Sciatic nerve (tissue), 2 donors: ENCODE results near the gene SNAPC2. TPM values are rescaled to one million over a fixed set of nuclear protein-coding genes. Genes with fewer than 3 reads are reported as not detected.
"Not testable (repeated sequence)": the region's sequence is repeated elsewhere in the genome, so short reads cannot be mapped to it uniquely, and the experiment has no call there.

Source experiments
- ATAC-seq: fragments of 200-7000 bp; cut with Tn5 transposase; one replicate; pipeline ENCODE4 v1.9.1; 2020; ENCODE audit warnings: mild to moderate bottlenecking, moderate library complexity
- DNase-seq: peaks from one replicate; pipeline ENCODE4 v3.0.0-alpha.2; 2020; ENCODE audit warnings: low spot score
- intact Hi-C: fragments of 100-400 bp; cut with DNase I; formaldehyde crosslinking; loops from one replicate; pipeline ENCODE4 v1.14.2; 2022
- total RNA-seq: library from RNA; stranded (reverse); fragmentation: NEBNext Ultra II Directional; extraction: Animal tissue kit (Norgen Biotek cat#: 25700); gene quantifications from one replicate; pipeline ENCODE4 v1.2.1, GENCODE V29; 2021
- donor health status: DM: no; HTN: no; CAD: no.
- donor health status: DM: no; HTN: no; CAD: no.

Gene SNAPC2
- total RNA-seq, 1 donor from 2014 or later = 14.9 TPM

DNA sequence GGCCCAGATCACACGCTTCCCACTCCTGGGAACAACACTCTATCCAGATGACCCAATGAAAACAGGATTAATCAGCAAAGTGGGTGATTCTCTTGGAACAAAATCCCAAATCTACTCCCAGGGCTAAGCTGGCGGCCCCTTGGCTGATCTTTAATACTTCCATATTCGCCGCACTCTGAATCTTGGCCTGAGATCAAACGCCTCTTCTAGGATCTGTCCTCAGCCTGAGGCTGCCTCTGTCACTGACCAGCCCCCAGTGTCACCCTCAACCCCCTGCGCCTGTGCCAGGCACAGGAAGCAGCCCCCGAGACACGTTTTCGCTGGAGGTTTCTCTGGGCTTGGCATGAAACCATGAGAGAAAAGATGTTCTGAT lies 8.2 kb downstream of the SNAPC2 start:
- peak; percentile 2 for ATAC-seq
- no peak for DNase-seq
- intact Hi-C loops = no loop called here

GRCh38 chr19:7928741-7929701 lies 8.9 kb downstream of the SNAPC2 start:
- DNase-seq = peak; percentile 76
- peak; percentile 55 for ATAC-seq
- intact Hi-C loops = no loop called here

DNA sequence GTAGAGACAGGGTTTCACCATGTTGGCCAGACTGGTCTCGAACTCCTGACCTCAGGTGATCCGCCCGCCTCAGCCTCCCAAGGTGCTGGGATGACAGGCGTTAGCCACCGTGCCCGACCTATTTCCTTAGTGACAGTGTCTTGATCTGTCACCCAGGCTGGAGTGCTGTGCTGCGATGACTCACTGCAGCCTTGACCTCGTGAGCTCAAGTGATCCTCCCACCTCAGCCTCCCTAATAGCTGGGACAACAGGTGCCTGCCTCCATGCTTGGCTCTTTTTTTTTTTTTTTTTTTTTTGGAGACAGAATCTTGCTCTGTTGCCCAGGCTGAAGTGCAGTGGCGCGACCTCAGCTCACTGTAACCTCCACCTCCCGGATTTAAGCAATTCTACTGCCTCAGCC lies 9.9 kb downstream of the SNAPC2 start:
- ATAC-seq, intact Hi-C loops, DNase-seq: not testable (repeated sequence)

DNA sequence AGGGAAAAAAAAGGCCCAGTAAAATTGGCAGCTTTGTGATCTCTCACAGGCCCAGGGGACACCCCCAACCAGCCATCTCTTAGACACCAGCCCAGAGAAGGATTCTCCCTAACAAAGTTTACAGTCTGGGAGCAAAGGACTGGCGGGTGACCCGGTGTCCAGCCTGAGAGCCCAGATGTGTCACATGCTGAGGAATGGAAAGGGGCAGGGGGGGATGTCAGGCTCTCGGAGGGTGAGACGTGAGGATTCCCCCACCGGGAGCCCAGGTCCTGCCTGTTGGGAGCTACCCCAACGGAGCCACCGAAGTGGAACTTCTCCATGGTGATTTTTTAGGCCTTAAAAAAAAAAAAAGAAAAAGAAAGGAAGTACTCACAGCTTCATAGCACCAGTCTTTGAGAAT lies 10.6 kb downstream of the SNAPC2 start:
- DNase-seq = no peak

DNA sequence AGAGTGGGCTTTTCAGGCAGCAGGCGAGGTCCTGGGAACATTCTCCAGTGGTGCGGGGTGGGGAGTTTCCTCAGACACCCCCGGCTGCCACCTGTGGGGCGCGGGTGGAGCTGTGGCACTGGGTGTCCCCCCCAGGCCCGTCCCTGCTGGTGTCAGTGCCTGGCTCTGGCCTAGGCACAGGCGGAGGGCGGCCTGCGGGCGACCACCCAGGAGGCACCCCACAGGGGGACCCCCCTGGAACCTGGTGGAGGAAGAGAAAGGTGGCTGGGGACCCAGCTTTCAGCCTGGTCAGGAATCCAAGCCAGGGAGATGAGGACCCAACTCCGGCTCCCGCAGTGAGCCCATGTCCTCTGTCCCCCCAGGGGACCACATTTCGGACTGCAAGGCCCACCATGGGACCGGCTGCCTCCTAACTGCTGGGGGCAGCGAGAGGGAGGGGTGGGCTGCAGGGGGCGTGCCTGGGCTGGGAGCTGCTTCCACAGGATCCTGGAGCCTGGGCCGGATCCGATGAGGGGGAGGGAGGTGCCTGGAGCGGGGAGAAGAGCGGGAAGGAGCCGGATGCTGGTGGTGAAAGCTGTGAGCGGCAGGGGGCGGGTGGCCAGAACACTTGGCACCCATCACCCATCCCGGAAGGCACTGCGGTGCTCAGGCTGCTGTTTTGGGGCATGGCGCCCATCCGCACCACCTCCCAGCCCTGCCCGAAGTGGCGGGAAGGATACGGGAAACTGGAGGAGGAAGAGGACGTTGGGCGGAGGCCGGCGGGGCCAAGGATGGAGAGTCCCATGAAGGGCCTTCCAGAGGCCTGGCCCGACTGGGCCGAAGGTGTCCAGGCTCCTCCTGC lies 11.3 kb downstream of the SNAPC2 start:
- intact Hi-C loops = no loop called here
- no peak for DNase-seq
- no peak for ATAC-seq

More for the DNA sequence above, 10.6 kb downstream of the SNAPC2 start:
- ATAC-seq = no peak
- intact Hi-C loops = no loop called here

- no peak for ATAC-seq
- intact Hi-C loops = no loop called here
Observed at GRCh38 chr19:7932276-7932929, 12.3 kb downstream of the SNAPC2 start.

DNA sequence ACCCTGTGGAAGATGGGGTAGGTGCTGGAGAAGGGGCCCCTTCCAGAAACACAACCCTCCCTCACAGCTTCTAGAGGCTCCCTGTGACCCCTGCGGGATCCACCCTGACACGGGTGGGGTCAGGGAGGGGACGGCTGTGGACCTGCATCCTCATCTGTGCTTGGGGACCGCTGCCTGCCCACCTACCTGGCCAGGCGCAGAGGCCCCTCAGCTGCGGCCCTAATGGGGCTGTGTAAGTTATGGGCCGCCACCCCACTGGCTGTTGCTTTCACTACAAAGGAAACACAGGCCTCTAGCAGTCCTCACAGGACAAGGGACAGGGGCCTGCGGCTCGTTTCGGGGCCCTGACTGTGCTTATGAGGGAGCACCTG lies 12.8 kb downstream of the SNAPC2 start:
- no peak for ATAC-seq
- intact Hi-C loops = no loop called here

More at GRCh38 chr19:7932276-7932929, 12.3 kb downstream of the SNAPC2 start:
- no peak for DNase-seq

GRCh38 chr19:7933411-7933810 lies 13.3 kb downstream of the SNAPC2 start:
- no peak for DNase-seq
- ATAC-seq = no peak
- intact Hi-C loops = no loop called here

More for the DNA sequence above, 12.8 kb downstream of the SNAPC2 start:
- no peak for DNase-seq

DNA sequence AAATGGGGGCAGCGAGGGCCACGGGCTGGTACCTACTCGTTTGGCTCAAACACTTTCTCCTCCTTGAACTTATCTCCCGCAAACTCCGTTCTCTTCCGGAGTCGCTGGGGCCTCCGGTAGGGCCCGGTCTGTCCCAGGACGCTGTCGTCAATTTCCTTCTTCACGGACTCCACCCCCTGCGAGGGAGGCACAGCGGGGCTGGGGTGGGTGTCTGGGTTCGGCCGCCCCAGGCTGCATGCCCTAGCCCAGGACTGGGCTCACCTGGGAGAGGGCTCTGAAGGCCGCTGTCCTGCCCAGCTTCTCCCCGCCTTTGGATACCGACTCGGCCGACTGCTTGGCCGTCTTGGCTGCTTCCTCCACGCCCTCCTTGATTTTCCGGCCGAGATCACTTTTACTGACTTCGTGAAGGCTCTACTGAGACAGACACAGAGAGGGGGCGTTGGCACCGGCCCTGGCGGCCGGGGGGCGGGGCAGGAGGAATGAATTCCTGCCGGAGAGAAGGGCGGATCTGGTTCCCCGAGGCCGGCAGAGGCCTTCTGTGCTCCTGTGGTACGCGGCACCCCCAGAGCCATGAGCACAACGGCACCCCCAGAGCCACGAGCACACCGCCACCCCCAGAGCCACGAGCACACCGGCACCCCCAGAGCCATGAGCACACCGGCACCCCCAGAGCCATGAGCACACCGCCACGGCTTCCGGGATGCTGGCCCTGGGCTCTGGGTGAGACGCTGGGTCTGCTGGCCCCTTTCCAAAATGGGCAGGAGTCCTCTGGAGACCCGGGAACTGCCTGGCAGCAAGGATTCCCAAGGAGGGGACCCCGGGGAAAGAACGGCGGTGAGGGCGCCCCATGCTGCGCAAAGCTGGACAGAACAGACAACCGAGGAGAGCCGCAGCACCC lies 13.9 kb downstream of the SNAPC2 start:
- ATAC-seq (no peak), DNase-seq (no peak)
- intact Hi-C loops = no loop called here

- ATAC-seq (no peak), DNase-seq (no peak)
- intact Hi-C loops = no loop called here
Observed at GRCh38 chr19:7934766-7935165, 14.6 kb downstream of the SNAPC2 start.

GRCh38 chr19:7940841-7941240 lies 20.7 kb downstream of the SNAPC2 start:
- intact Hi-C loops = no loop called here
- no peak for ATAC-seq

GRCh38 chr19:7941895-7942596 lies 21.9 kb downstream of the SNAPC2 start:
- ATAC-seq = no peak
- intact Hi-C loops = no loop called here
- no peak for DNase-seq

More at GRCh38 chr19:7940841-7941240, 20.7 kb downstream of the SNAPC2 start:
- DNase-seq = no peak

DNA sequence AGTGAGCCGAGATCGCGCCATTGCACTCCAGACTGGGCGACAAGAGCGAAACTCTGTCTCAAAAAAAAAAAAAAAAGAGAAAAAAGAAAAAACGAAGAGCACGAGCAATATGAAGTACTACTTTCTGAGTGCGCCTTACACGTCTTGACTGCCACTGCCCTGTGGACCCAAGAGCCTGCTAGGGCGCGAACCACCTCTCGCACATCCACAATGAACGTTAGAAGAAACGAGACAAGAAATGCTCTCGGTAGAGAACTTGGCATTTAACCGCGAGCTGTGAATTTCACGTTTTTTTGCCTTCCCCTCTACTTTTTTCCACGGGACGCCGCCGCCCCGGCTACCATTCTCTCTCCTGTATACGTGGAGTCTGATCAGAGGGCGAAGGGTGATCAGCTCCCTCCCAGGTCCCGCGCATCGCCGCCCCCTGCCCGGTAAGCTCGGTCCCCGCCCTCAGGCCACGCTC lies 22.9 kb downstream of the SNAPC2 start:
- ATAC-seq (no peak), DNase-seq (no peak)
- intact Hi-C loops = no loop called here

- ATAC-seq (peak; percentile 99), DNase-seq (peak; percentile 99)
- intact Hi-C loops = no loop called here
Observed at GRCh38 chr19:7943444-7944176, 23.5 kb downstream of the SNAPC2 start, which contains the start of gene TIMM44. TIMM44 (minus strand) TSS chr19:7943666; CDS start chr19:7943651, 15 bp downstream.

- peak; percentile 92 for DNase-seq
Observed at GRCh38 chr19:7944177-7944761, 24.1 kb downstream of the SNAPC2 start.

GRCh38 chr19:7947939-7948338 lies 27.8 kb downstream of the SNAPC2 start:
- intact Hi-C loops = no loop called here
- DNase-seq (no peak), ATAC-seq (no peak)

More at GRCh38 chr19:7944177-7944761, 24.1 kb downstream of the SNAPC2 start:
- ATAC-seq = peak; percentile 75
- intact Hi-C loops = no loop called here
